ENCODE results near the gene HMCN1.

DNA sequence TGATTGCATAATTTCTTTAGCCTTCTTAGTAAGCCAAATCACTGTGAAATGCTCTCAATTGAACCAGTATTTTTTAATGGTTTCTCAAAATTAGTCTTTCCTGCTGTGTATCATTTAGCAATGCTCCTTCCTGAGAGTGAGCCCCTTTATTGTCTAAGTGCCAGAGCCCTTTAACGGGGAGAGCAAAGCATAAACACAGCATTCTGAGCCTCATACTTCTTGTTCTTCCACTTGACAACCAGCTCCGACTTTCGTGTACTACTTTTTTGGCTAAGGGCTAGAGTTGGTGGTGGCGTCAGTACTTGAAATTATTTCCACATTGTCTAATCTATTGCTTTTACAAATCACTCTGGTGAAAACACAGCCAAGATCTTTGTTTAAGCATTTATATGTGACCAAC lies 341.8 kb downstream of the HMCN1 start:
- TF ChIP-seq RARB (CRISPR knock-in tag; IDR thresholded peaks at IDR 0.05) (no peak), ESRRG (CRISPR knock-in tag; IDR thresholded peaks at IDR 0.05) (no peak), SNAI2 (CRISPR knock-in tag; IDR thresholded peaks at IDR 0.05) (no peak), ARNTL (CRISPR knock-in tag; IDR thresholded peaks at IDR 0.05; ENCODE audit: borderline replicate concordance, low read depth) (no peak), CSDC2 (CRISPR knock-in tag; IDR thresholded peaks at IDR 0.05) (no peak), CREB5 (CRISPR knock-in tag; IDR thresholded peaks at IDR 0.05; ENCODE audit: low read depth) (no peak), ZFP30 (CRISPR knock-in tag; IDR thresholded peaks at IDR 0.05) (no peak), ZFP3 (CRISPR knock-in tag; IDR thresholded peaks at IDR 0.05) (no peak), ZNF70 (CRISPR knock-in tag; IDR thresholded peaks at IDR 0.05) (no peak)
- TF ChIP-seq, protein P1, sequence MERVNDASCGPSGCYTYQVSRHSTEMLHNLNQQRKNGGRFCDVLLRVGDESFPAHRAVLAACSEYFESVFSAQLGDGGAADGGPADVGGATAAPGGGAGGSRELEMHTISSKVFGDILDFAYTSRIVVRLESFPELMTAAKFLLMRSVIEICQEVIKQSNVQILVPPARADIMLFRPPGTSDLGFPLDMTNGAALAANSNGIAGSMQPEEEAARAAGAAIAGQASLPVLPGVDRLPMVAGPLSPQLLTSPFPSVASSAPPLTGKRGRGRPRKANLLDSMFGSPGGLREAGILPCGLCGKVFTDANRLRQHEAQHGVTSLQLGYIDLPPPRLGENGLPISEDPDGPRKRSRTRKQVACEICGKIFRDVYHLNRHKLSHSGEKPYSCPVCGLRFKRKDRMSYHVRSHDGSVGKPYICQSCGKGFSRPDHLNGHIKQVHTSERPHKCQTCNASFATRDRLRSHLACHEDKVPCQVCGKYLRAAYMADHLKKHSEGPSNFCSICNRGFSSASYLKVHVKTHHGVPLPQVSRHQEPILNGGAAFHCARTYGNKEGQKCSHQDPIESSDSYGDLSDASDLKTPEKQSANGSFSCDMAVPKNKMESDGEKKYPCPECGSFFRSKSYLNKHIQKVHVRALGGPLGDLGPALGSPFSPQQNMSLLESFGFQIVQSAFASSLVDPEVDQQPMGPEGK (CRISPR knock-in tag; IDR thresholded peaks at IDR 0.05; ENCODE audit: borderline replicate concordance) = no peak
- TF ChIP-seq, protein P2, sequence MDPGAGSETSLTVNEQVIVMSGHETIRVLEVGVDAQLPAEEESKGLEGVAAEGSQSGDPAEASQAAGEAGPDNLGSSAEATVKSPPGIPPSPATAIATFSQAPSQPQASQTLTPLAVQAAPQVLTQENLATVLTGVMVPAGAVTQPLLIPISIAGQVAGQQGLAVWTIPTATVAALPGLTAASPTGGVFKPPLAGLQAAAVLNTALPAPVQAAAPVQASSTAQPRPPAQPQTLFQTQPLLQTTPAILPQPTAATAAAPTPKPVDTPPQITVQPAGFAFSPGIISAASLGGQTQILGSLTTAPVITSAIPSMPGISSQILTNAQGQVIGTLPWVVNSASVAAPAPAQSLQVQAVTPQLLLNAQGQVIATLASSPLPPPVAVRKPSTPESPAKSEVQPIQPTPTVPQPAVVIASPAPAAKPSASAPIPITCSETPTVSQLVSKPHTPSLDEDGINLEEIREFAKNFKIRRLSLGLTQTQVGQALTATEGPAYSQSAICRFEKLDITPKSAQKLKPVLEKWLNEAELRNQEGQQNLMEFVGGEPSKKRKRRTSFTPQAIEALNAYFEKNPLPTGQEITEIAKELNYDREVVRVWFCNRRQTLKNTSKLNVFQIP (CRISPR knock-in tag; IDR thresholded peaks at IDR 0.05; ENCODE audit: borderline replicate concordance, low read depth) = no peak
